Measurements from ENCODE around the gene VAV2.

GRCh38 chr9:133995012-133995896, 3.1 kb upstream of the VAV2 start:
- TF ChIP-seq CTCF (IDR thresholded peaks at IDR 0.05) (no peak), ZFX (IDR thresholded peaks at IDR 0.05; ENCODE audit: borderline replicate concordance) (no peak)
